NCI-H460 (cell line): Measurements from ENCODE around the gene PACSIN1. TPM values are rescaled to one million over a fixed set of nuclear protein-coding genes. Genes with fewer than 3 reads are reported as not detected.

Experiments
- DNase-seq: peaks from one replicate; pipeline ENCODE4 v3.0.0-alpha.2; 2016; ENCODE audit warnings: low read depth; ENCODE audit errors: extremely low read depth
- polyA plus RNA-seq: library from polyadenylated mRNA; depleted of rRNA; stranded (reverse); fragments of >200 nt; gene quantifications from 2 replicates; pipeline ENCODE4 v1.2.3, GENCODE V29; 2014; cell fraction: nucleus; rRNA removed
- total RNA-seq: library from RNA; depleted of rRNA; stranded (reverse); fragments of >200 nt; shearing (Covaris generic); gene quantifications from 2 replicates; pipeline ENCODE4 v1.2.3, GENCODE V29; 2014; rRNA removed

PACSIN1 gene
- 0.07 and 0.20 TPM in 2 replicates for total RNA-seq
- polyA plus RNA-seq: 0.12 and 0.46 TPM in 2 replicates

GRCh38 chr6:34465531-34466241, at the start of gene PACSIN1:
TSS of gene PACSIN1 (plus strand) at chr6:34466076. CDS start at chr6:34526306, 60,230 bp downstream.
- no peak for DNase-seq

GRCh38 chr6:34416877-34417371, 49.0 kb upstream of the PACSIN1 start:
- no peak for DNase-seq

- no peak for DNase-seq
Measured at GRCh38 chr6:34418367-34418766, 47.5 kb upstream of the PACSIN1 start.

GRCh38 chr6:34423254-34423653, 42.6 kb upstream of the PACSIN1 start:
- DNase-seq: no peak

GRCh38 chr6:34424200-34425131, 41.4 kb upstream of the PACSIN1 start:
- no peak for DNase-seq

- DNase-seq: no peak
Measured at GRCh38 chr6:34425132-34425497, 40.8 kb upstream of the PACSIN1 start.

GRCh38 chr6:34425498-34426410, 40.1 kb upstream of the PACSIN1 start, which contains the start of gene RPS10:
TSS of gene RPS10 (minus strand) at chr6:34426069. CDS start at chr6:34425221, 848 bp downstream.
- peak; percentile 81 for DNase-seq

- no peak for DNase-seq
Measured at GRCh38 chr6:34435916-34436315, 30.0 kb upstream of the PACSIN1 start.

GRCh38 chr6:34436803-34437643, 28.9 kb upstream of the PACSIN1 start:
- DNase-seq: no peak

- DNase-seq: no peak
Measured at GRCh38 chr6:34437644-34437970, 28.3 kb upstream of the PACSIN1 start.

- DNase-seq: no peak
Measured at GRCh38 chr6:34438705-34439104, 27.2 kb upstream of the PACSIN1 start.

- no peak for DNase-seq
Measured at GRCh38 chr6:34439442-34439841, 26.4 kb upstream of the PACSIN1 start.

- no peak for DNase-seq
Measured at GRCh38 chr6:34441526-34441925, 24.4 kb upstream of the PACSIN1 start.

- DNase-seq: no peak
Measured at GRCh38 chr6:34445313-34445860, 20.5 kb upstream of the PACSIN1 start.

GRCh38 chr6:34447386-34447785, 18.5 kb upstream of the PACSIN1 start:
- DNase-seq: no peak

GRCh38 chr6:34447910-34448309, 18.0 kb upstream of the PACSIN1 start:
- DNase-seq: no peak

GRCh38 chr6:34451192-34451591, 14.7 kb upstream of the PACSIN1 start:
- DNase-seq: no peak

GRCh38 chr6:34455831-34456230, 10.0 kb upstream of the PACSIN1 start:
- no peak for DNase-seq

- no peak for DNase-seq
Measured at GRCh38 chr6:34457382-34457741, 8.5 kb upstream of the PACSIN1 start.
